ENCODE measurements around the gene MAGI2. TPM values are rescaled to one million over a fixed set of nuclear protein-coding genes. Genes with fewer than 3 reads are reported as not detected.
A peak's percentile ranks its signal among the peaks of the same experiment; 100 is the strongest.

MAGI2 gene
- total RNA-seq, 1 experiment from 2014 or later = 14.3 TPM

DNA sequence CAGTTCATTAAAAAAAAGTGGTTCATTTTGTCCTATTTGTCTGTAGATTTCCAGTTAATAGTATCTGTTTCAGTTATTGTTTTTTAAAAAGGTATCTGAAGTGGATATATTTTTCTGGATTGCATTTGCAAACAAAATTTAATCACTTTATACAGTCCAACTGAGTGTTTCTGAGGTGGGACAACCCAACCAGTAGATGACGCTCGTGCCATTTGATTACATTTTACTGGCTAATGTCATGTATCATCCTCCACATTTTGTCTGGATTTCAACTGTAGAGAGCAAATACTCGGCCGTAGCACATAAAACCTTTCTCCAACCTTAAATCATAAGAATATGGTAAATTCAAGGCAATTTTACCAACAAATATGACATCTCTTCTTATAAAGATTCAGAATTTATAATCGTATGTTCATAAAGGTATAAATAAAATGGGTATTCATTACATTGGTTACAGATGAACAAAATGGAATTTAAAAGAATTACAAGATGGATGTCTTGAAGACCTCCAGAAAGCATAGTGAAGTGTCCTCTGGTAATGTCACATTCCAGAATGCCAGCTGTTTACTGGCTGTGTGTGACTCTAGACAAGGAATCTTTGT lies 865.9 kb downstream of the MAGI2 start:
- H3K27ac Mint-ChIP-seq = no peak overlapping the region; a peak in 1 of 7 replicates
- no peak overlapping the region for H2BK12ac ChIP-seq (ENCODE audit: insufficient read length, low read depth, low read length)
- no peak overlapping the region for H3K14ac ChIP-seq (ENCODE audit: insufficient read depth, low read length)
- H3K79me2 ChIP-seq (ENCODE audit: insufficient read depth, low read length) = no peaks in the 10 kb centered on the region; the same call in 1 of the 2 replicates
- H4K20me1 ChIP-seq (ENCODE audit: control insufficient read depth, insufficient read depth, insufficient read length) = no peaks in the 10 kb centered on the region
- no peak overlapping the region for H4K91ac ChIP-seq (ENCODE audit: insufficient read length, low read depth, low read length)
- no peak overlapping the region for H4K5ac ChIP-seq (ENCODE audit: insufficient read length, low read depth, low read length)
- H3K23ac ChIP-seq (ENCODE audit: insufficient read length, low read depth, low read length) = no peak overlapping the region
- H2BK20ac ChIP-seq (ENCODE audit: low read depth, low read length, poor library complexity, severe bottlenecking) = no peak overlapping the region
- H3K4me1 ChIP-seq (ENCODE audit: insufficient read depth, low read length) = peaks cover 2% of the 10 kb centered on the region; the same call in 1 of the 2 replicates
- DNase-seq = no peak
- H3T11ph ChIP-seq (ENCODE audit: low read length) = no peak overlapping the region
- no peak overlapping the region for H2BK5ac ChIP-seq (ENCODE audit: insufficient read length, low read length)
- no CpG with 5 or more reads among the region's 5 CpGs for WGBS (ENCODE audit: extremely low coverage, insufficient read length, low lambda C conversion rate)
- no peak overlapping the region for H3K56ac ChIP-seq (ENCODE audit: insufficient read length, low read depth, low read length)
- H3K23me2 ChIP-seq (ENCODE audit: insufficient read length, low read depth, low read length, poor library complexity, severe bottlenecking) = no peaks in the 10 kb centered on the region
- H3K9me3 ChIP-seq (ENCODE audit: control insufficient read depth, low read depth, low read length) = no peaks in the 10 kb centered on the region
- TF ChIP-seq, protein P1, sequence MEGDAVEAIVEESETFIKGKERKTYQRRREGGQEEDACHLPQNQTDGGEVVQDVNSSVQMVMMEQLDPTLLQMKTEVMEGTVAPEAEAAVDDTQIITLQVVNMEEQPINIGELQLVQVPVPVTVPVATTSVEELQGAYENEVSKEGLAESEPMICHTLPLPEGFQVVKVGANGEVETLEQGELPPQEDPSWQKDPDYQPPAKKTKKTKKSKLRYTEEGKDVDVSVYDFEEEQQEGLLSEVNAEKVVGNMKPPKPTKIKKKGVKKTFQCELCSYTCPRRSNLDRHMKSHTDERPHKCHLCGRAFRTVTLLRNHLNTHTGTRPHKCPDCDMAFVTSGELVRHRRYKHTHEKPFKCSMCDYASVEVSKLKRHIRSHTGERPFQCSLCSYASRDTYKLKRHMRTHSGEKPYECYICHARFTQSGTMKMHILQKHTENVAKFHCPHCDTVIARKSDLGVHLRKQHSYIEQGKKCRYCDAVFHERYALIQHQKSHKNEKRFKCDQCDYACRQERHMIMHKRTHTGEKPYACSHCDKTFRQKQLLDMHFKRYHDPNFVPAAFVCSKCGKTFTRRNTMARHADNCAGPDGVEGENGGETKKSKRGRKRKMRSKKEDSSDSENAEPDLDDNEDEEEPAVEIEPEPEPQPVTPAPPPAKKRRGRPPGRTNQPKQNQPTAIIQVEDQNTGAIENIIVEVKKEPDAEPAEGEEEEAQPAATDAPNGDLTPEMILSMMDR (conservative IDR thresholded peaks at IDR 0.05) = peak; percentile 57
- no peak overlapping the region for H3K4me3 Mint-ChIP-seq
- no peaks in the 10 kb centered on the region for H3K27me3 ChIP-seq (ENCODE audit: insufficient read depth, low read length)
- no peak overlapping the region for H2AFZ ChIP-seq (ENCODE audit: low read length)
- H3K9ac ChIP-seq (ENCODE audit: extremely low read depth, insufficient read length, low read length) = no peak overlapping the region
- H2BK15ac ChIP-seq (ENCODE audit: low read depth, low read length) = no peak overlapping the region
- H2AK5ac ChIP-seq (ENCODE audit: insufficient read length, low read length) = no peak overlapping the region
- no peaks in the 10 kb centered on the region for H3K27me3 Mint-ChIP-seq (ENCODE audit: low read depth)
- H3K79me1 ChIP-seq (ENCODE audit: insufficient read depth, low read depth, low read length, poor library complexity, severe bottlenecking) = no peaks in the 10 kb centered on the region
- no peak overlapping the region for H3K18ac ChIP-seq (ENCODE audit: insufficient read length, low read depth, low read length)
- H3K9me3 Mint-ChIP-seq = no peaks in the 10 kb centered on the region
- no peak overlapping the region for H3K27ac ChIP-seq (ENCODE audit: insufficient read length, low read depth, low read length)
- H3K36me3 Mint-ChIP-seq (ENCODE audit: insufficient read depth in 1 of 3, low read depth in 3 of 3) = peaks cover 2 to 5% (median 2%) of the 10 kb centered on the region in 3 experiments; a peak in 2 of 7 replicates
- H3K4me2 ChIP-seq (ENCODE audit: insufficient read depth, insufficient read length, low read length) = no peak overlapping the region
- no peak overlapping the region for H4K8ac ChIP-seq (replicated peaks; ENCODE audit: insufficient read length, low read depth, low read length)
- H2BK120ac ChIP-seq (ENCODE audit: low read depth, low read length, poor library complexity, severe bottlenecking) = no peak overlapping the region
- no peak overlapping the region for H3K4ac ChIP-seq (ENCODE audit: low read depth, low read length)
- peaks cover 24 to 28% of the 10 kb centered on the region in 2 experiments for H3K4me1 Mint-ChIP-seq
